HG02759 (cell line): Measurements from ENCODE around the gene FAM3C.

Experiments
- ATAC-seq: cut with Tn5 transposase; IDR thresholded peaks from one replicate; pipeline ENCODE4 v1.9.1; 2021; ENCODE audit warnings: mild to moderate bottlenecking, moderate library complexity; ENCODE audit not compliant: unreplicated experiment

Gene FAM3C

DNA sequence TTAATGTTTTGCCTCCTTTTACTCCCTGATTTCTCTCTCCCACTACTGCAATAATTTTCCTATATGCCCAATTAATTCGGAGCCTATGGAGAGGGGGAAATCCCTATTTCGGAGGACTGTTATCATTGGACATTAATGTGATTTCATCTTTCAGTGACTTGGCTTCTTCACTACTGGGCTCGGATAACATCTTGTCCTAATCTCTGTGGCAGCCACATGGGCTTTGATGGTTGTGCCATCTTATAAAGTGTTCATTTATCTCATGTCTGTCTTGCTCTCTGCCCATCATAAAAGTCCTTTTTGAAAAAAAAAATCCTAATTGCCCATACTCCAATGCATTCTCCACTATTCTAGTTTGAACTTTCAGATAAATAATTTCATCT is 15.5 kb upstream of the FAM3C start:
- ATAC-seq: no peak

DNA sequence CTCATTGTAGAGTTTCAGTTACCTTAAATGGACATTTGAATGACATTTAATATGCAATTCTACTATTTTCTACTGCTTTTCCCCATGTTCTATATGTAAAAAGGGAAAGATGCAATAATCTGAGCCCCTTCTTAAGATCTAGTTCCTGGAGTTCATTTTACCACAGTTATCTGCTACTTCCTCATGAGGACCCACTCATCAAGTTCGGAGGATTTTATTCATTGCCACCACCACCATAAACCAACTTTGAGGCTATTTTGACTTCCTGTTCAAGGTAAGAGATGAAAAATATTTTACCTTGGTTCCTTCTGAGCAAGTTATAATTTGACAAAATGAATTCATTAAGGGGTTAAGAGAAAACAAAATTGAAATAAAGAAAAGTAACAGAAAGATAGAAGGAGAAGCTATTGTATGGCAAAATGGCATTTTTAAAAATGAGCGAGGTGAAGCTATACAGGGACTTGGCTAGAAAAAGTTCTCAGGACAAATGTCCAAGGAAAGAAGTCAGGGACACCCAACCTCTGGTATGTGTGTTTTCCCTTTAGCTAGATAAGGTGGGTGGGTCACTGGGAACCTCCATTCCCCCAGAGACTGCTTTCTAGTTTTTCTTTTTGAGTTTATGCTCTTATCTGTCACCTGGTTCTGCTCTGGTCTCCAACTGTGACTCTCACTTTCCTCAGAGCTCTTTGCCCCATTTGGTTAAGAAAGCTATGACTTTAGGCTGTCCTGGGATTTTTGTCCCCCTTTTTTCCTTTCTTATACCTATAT is 14.9 kb upstream of the FAM3C start:
- peak; percentile 53 for ATAC-seq

GRCh38 chr7:121406944-121407343 is 10.8 kb upstream of the FAM3C start:
- no peak for ATAC-seq

GRCh38 chr7:121406461-121406860 is 10.4 kb upstream of the FAM3C start:
- ATAC-seq: no peak

DNA sequence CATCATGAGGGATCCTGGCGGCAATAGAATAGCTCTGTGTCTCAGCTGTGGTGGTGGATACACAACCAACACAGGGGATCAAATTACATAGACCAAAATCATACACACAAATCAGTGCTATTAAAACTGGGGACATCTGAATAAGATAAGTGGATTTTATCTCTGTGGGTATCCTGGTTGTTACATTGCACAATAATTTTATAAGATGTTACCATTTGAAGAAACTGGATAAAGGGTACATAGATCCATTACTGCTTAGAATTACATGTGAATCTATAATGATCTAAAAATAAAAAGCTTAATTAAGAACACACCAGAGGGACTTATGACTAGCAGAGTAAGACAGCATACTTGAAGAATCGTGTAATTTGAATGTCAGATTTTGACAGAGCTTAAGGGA is 8.2 kb upstream of the FAM3C start:
- no peak for ATAC-seq

DNA sequence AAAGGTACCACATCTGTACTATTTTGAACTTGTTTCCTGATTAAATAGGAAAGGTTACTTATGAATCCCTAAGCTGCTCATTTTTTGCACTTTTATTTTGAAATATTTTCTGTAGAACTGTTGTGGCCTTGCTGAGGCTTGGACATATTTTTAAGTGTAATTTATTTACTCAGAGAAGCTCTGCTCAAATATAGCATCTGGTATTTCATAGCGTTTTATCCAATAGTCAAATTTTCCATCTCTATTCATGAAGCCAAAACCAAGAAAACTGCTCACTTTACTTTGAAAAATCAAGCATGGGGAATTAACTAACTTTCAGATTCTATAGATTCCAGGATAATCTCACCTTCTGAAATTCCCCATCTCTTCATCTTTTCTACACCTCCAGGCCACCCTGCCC is 6.6 kb upstream of the FAM3C start:
- no peak for ATAC-seq

DNA sequence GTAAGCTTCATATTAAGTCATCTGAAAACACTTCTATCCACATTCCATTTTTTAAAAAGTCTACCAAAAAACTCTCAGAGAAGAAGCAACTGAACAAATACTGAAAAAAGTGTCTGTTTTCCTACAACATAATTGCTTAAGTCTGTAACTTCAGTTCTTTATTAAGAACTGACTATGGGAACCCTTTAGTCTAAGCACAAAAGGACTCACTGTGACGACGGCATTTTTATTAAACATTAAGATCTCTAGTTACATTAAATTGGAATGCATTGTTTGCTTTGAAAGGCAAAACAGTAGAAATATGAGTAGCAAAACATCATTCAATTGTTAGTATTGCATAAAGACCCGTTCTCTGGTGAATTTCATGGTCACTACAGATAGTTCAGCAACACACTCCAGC is 5.8 kb upstream of the FAM3C start:
- ATAC-seq: no peak

DNA sequence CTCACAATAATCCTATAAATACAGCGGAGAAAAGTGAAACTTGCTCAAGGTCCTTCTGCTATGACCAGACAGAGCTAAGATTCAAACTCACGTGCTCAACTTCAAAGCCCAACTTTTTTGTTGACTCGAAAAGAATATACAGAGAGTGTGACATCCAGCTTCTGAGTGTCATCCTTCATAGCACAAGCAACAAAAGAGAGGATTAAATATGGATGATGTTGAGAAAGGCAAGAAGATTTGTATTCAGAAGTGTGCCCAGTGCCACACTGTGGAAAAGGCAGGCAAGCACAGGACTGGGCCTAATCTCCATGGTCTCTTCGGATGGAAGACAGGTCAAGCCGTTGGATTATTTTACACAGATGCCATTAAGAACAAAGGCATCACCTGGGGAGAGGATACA is 2.1 kb upstream of the FAM3C start:
- ATAC-seq: no peak

GRCh38 chr7:121397822-121398221 is 1.7 kb upstream of the FAM3C start:
- ATAC-seq: no peak

GRCh38 chr7:121397361-121397760 is 1.3 kb upstream of the FAM3C start:
- ATAC-seq: no peak

GRCh38 chr7:121395494-121395960 is 581 bp downstream of the FAM3C start:
- ATAC-seq: peak; percentile 44

DNA sequence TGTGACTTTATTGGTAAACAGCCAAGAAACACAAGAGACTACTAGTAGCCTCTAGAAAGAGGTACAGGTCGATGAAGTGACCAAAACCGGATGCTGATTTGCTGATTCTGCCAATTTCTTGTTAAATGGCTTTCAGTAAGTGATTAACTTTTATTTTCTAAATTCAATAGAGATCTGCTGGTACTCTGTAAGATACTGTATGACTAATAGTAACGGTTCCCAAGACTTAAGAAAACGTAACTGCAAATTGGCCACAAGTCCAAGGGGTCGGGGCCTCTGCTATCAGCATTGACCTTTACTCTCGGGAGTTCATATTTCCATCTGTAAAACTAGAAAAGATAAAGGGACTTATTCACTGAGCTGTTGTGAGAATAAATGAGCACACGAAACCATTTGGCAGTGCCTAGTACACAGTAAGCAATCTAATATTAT is 1.4 kb downstream of the FAM3C start:
- peak; percentile 10 for ATAC-seq

DNA sequence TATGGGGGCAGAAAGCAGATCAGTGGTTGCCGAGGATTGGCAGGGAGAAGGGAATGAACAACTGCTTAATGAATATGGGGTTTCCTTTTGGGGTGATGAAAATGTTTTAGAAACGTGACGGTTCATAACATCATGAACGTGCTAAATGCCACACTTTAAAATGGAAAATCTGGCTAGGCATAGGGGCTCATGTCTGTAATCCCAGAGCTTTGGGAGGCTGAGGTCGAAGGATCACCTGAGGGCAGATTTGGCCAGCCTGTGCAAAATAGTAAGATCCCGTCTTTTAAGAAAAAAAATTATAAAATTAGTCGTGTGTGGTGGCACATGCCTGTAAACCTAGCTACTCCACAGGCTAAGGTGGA is 3.1 kb downstream of the FAM3C start:
- ATAC-seq: no peak

GRCh38 chr7:121392277-121393004 is 3.7 kb downstream of the FAM3C start:
- ATAC-seq: no peak

DNA sequence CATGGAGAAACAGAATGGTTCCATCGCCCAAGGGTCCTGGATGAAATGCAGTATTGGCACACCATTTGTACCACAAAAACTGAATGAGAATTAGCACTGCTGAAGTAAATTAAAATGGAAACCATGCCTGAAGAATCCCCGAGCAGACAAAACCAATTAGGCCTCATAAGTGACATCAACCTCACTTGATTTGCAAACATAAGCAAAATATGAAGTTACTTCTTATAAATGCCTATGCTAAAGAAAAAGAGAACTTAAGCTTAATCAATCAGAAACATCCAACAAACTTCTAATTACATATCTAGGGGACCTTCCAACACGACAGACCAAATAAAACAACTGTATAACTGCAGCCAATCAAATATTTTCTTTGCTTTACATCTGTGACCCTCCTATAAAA is 4.4 kb downstream of the FAM3C start:
- no peak for ATAC-seq

GRCh38 chr7:121390617-121391016 is 5.5 kb downstream of the FAM3C start:
- ATAC-seq: no peak

GRCh38 chr7:121390109-121390508 is 6.0 kb downstream of the FAM3C start:
- ATAC-seq: no peak

- peak; percentile 21 for ATAC-seq
These were observed 7.2 kb downstream of the FAM3C start for GRCh38 chr7:121388950-121389349.

GRCh38 chr7:121385800-121386179 is 10.3 kb downstream of the FAM3C start:
- peak; percentile 90 for ATAC-seq

DNA sequence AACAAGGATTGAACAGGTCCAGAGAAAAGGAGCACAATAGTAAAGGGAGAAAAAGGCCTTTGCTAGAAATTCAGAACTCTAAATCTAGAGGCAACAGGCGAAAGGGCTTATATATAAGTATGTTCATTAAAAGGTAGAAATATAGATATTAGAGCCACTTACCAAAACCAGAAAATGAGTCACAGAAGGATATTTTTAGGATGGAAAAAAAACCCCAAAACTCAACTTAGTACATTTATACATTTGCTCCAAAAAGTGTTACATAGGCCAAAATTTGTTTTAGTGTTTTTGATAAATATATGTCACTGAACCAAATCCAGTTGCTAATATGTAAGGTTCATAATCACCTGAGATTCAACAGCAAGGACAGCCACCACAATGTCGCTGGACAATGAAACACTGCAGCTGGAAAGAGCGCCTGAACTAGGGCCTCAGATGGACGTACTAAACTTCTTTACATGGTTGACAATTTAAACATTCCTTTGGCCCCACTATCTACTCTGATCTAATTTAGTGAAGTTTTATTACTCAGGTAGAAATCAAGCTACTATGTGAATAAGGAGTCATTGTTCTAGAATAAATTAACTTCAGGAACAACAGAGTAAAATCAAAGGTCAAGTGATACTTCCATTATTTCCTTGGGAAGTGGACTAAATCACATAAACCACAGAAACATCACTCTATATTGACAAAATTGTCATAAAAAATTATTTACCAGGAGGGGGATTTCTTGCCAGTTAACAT is 10.9 kb downstream of the FAM3C start:
- ATAC-seq: peak; percentile 5

DNA sequence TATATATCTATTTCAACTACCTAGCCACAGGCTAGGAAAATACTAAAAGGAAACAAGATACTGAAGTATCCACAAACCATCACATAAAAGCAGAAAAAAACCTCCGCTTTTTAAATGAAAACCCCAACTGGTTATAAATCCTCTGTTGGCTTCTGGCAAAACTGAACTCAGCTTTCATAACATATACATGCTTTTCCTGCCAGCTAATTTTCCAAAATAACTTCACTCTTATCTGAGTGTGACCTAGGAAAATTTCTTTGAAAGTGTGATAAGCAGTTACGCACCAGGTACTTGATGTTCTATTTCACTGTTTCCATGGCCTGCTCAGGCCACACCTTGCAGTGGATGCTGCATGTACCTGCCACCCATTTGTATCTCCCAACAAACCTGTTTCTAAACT is 11.8 kb downstream of the FAM3C start:
- no peak for ATAC-seq
